HepG2 (cell line): ENCODE data around the gene AMER3.

Experiments
- AGO2 ChIP-seq: fragments of 200-400 bp; formaldehyde crosslinking; optimal IDR thresholded peaks from 2 replicates; pipeline ENCODE3; 2017; ENCODE audit warnings: mild to moderate bottlenecking, low read depth, low read length, moderate library complexity
- CTCF ChIP-seq: sonication (generic); formaldehyde crosslinking; IDR thresholded peaks from 2 replicates; pipeline ENCODE4 v1.5.0; 2020; ENCODE audit warnings: mild to moderate bottlenecking, missing genetic modification reagents, moderate library complexity
- PCBP1 ChIP-seq: fragments of 200-400 bp; formaldehyde crosslinking; IDR thresholded peaks from 2 replicates; pipeline ENCODE4 v1.6.1; 2017; ENCODE audit warnings: mild to moderate bottlenecking, low read depth, low read length, borderline replicate concordance
- POLR2AphosphoS2 ChIP-seq: IDR thresholded peaks from 2 replicates; pipeline ENCODE4 v1.6.1; 2011; ENCODE audit warnings: low read depth, low read length, improper control_type of control experiment
- ZNF292 ChIP-seq: sonication (generic); formaldehyde crosslinking; IDR thresholded peaks from 2 replicates; pipeline ENCODE4 v1.8.1; 2022; ENCODE audit warnings: mild to moderate bottlenecking, low read depth, missing genetic modification reagents, borderline replicate concordance
- ZNF703 ChIP-seq: sonication (generic); formaldehyde crosslinking; IDR thresholded peaks from 2 replicates; pipeline ENCODE4 v1.5.1; 2020; ENCODE audit warnings: missing genetic modification reagents, mild to moderate bottlenecking, moderate library complexity, borderline replicate concordance
- TF ChIP-seq, protein P1 (sequence below): sonication (generic); formaldehyde crosslinking; IDR thresholded peaks from 2 replicates; pipeline ENCODE4 v1.4.0; 2020; ENCODE audit warnings: missing genetic modification reagents
- TF ChIP-seq, protein P2 (sequence below): sonication (generic); formaldehyde crosslinking; conservative IDR thresholded peaks from 2 replicates; pipeline ENCODE4 v1.5.0; 2020; ENCODE audit warnings: missing genetic modification reagents
- TF ChIP-seq, protein P3 (sequence below): sonication (generic); formaldehyde crosslinking; IDR thresholded peaks from 2 replicates; pipeline ENCODE4 v1.4.0; 2020; ENCODE audit warnings: missing genetic modification reagents

- TF ChIP-seq AGO2 = no peak
- TF ChIP-seq, protein P1, sequence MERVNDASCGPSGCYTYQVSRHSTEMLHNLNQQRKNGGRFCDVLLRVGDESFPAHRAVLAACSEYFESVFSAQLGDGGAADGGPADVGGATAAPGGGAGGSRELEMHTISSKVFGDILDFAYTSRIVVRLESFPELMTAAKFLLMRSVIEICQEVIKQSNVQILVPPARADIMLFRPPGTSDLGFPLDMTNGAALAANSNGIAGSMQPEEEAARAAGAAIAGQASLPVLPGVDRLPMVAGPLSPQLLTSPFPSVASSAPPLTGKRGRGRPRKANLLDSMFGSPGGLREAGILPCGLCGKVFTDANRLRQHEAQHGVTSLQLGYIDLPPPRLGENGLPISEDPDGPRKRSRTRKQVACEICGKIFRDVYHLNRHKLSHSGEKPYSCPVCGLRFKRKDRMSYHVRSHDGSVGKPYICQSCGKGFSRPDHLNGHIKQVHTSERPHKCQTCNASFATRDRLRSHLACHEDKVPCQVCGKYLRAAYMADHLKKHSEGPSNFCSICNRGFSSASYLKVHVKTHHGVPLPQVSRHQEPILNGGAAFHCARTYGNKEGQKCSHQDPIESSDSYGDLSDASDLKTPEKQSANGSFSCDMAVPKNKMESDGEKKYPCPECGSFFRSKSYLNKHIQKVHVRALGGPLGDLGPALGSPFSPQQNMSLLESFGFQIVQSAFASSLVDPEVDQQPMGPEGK = no peak
- TF ChIP-seq, protein P2, sequence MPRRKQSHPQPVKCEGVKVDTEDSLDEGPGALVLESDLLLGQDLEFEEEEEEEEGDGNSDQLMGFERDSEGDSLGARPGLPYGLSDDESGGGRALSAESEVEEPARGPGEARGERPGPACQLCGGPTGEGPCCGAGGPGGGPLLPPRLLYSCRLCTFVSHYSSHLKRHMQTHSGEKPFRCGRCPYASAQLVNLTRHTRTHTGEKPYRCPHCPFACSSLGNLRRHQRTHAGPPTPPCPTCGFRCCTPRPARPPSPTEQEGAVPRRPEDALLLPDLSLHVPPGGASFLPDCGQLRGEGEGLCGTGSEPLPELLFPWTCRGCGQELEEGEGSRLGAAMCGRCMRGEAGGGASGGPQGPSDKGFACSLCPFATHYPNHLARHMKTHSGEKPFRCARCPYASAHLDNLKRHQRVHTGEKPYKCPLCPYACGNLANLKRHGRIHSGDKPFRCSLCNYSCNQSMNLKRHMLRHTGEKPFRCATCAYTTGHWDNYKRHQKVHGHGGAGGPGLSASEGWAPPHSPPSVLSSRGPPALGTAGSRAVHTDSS (CRISPR knock-in tag) = no peak
- TF ChIP-seq CTCF (CRISPR knock-in tag) = no peak
- TF ChIP-seq, protein P3, sequence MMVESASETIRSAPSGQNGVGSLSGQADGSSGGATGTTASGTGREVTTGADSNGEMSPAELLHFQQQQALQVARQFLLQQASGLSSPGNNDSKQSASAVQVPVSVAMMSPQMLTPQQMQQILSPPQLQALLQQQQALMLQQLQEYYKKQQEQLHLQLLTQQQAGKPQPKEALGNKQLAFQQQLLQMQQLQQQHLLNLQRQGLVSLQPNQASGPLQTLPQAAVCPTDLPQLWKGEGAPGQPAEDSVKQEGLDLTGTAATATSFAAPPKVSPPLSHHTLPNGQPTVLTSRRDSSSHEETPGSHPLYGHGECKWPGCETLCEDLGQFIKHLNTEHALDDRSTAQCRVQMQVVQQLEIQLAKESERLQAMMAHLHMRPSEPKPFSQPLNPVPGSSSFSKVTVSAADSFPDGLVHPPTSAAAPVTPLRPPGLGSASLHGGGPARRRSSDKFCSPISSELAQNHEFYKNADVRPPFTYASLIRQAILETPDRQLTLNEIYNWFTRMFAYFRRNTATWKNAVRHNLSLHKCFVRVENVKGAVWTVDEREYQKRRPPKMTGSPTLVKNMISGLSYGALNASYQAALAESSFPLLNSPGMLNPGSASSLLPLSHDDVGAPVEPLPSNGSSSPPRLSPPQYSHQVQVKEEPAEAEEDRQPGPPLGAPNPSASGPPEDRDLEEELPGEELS (CRISPR knock-in tag) = no peak
- no peak for TF ChIP-seq PCBP1
- TF ChIP-seq ZNF292 (CRISPR knock-in tag) = no peak
- TF ChIP-seq ZNF703 (CRISPR knock-in tag) = no peak
- no peak for TF ChIP-seq POLR2AphosphoS2
These were observed 4.8 kb downstream of the AMER3 start for GRCh38 chr2:130759906-130760753.
